ELF-1 (cell line): ENCODE data around the gene USP9X.
"Not testable (repeated sequence)": the region's sequence is repeated elsewhere in the genome, so short reads cannot be mapped to it uniquely, and the experiment has no call there.

Source experiments
- DNase-seq: peaks from one replicate; pipeline ENCODE4 v3.0.0-alpha.2; 2016; ENCODE audit warnings: low read depth, low spot score

The USP9X gene, protein sequence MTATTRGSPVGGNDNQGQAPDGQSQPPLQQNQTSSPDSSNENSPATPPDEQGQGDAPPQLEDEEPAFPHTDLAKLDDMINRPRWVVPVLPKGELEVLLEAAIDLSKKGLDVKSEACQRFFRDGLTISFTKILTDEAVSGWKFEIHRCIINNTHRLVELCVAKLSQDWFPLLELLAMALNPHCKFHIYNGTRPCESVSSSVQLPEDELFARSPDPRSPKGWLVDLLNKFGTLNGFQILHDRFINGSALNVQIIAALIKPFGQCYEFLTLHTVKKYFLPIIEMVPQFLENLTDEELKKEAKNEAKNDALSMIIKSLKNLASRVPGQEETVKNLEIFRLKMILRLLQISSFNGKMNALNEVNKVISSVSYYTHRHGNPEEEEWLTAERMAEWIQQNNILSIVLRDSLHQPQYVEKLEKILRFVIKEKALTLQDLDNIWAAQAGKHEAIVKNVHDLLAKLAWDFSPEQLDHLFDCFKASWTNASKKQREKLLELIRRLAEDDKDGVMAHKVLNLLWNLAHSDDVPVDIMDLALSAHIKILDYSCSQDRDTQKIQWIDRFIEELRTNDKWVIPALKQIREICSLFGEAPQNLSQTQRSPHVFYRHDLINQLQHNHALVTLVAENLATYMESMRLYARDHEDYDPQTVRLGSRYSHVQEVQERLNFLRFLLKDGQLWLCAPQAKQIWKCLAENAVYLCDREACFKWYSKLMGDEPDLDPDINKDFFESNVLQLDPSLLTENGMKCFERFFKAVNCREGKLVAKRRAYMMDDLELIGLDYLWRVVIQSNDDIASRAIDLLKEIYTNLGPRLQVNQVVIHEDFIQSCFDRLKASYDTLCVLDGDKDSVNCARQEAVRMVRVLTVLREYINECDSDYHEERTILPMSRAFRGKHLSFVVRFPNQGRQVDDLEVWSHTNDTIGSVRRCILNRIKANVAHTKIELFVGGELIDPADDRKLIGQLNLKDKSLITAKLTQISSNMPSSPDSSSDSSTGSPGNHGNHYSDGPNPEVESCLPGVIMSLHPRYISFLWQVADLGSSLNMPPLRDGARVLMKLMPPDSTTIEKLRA (N-terminal part only)

DNA sequence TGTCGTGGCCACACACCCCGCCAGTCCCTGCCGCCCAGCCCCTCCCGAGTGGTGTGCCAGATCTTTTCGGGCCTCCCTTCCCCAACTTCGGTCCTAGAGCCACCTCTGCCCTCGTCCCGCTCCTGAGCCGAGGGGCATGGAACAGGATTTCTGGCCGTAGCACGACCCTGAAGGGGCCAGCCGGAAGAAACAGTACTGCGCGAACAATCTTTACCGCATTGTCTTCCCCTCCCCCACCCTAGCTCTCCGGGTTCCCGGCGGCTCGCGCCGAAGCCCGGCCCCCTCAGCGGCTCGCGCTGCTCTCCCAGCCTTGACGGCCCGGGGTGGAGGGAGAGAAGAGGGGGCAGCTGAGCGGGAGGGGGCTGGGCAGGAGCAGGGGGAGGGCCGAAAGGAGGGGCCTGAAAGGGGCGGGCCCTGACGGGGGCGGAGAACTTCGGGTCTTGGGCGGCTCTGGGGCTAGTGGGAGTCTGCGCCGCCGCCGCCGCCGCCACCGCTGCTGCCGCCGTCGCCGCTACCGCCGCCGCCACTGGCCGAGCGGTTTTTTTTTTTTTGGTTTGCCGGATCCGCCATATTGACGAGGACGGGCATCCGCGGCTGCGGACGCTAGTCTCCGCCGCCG, at the start of gene USP9X:
Gene USP9X, plus strand, starts transcription at position 553 of the 619 bp plus-strand sequence. CDS start 38,184 bp downstream, outside the sequence.
- DNase-seq, result peak; percentile 88

DNA sequence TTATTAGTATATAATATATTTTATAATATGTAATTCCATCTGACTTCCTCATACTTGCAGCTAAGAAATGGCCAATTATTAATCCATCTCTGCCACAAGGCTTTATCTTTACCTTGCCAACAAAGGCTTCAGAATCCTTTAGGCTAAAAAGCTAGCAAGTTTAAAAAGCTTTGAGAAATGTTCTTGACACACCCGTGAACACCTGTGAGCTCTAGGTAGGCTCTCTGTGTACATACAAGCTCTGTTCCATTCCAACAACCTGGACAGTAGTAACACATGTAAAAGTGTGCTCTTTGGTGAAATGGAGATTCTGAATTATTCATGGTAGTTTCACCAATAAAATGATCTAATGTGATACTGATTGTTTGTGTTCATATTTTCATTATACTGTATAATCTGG, 49.7 kb upstream of the USP9X start:
- no peak for DNase-seq

DNA sequence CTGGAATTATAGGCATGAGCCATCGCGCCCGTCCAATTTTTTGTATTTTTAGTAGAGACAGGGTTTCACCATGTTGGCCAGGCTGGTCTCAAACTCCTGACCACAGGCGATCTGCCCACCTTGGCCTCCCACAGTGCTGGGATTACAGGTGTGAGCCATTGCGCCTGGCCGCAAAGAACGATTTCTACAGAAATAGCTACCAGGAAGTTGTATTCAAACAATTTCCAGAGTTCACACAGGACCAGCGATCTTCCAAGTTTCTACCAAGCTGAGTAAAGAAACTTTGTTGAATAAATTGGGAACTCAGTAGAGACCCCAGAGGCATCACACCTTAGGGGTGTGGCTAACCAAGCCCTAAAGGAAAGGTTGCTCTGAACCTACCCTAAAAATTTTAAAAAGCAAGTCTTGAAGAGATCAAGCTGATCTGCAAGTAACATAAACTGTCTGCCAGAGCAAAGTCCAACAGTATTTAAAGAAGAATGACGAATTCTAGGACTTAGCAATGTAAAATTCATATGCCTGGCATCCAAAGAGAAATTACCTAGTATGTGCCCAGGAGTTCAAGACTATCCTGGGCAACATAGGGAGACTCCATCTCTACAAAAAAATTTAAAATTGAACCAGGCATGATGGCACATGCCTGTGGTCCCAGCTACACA, 48.4 kb upstream of the USP9X start:
- no peak for DNase-seq

DNA sequence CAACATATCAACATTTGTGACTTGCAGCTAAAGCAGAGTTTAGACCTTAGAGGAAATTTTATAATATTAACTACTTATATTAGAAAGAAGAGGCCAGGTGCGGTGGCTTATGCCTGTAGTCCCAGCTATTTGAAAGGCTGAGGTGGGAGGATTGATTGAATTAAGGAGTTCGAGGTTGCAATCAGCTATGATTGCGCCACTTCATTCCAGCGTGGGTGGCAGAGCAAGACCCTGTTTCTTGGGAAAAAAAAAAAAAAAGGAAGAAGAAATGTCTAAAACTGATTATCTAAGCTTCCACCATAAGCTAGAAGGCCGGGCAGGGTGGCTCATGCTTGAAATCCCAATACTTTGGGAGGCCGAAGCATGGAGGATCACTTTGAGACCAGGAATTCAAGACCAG, 42.0 kb upstream of the USP9X start:
- no peak for DNase-seq

DNA sequence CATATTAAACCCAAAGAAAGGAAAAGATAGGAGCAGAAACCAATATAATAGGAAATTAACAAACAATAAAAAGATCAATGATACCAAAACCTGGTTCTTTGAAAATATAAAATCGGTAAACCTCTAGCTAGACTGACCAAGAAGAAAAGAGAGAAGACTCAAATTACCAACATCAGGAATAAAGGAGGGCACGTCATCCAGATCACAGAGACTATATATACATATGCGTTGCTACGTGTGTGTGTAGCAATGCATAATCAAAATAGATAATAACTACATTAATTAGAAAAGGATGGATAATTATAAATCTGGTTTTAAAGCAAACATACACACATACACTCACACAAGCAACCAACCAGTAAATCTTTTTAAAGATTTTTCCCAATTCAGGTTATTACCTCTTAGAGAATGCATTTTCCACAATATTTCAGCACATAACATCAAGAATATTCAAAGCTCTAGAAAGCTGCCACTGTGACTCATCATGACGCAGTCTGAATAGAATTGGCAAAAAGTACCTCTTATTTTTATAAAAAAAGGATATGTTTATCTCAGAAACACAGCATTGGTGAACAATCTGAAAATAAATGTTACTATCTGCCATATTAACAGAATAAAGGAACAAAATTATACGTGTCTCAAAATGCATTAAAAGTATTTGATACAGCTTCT, 41.4 kb upstream of the USP9X start:
- DNase-seq, result no peak

DNA sequence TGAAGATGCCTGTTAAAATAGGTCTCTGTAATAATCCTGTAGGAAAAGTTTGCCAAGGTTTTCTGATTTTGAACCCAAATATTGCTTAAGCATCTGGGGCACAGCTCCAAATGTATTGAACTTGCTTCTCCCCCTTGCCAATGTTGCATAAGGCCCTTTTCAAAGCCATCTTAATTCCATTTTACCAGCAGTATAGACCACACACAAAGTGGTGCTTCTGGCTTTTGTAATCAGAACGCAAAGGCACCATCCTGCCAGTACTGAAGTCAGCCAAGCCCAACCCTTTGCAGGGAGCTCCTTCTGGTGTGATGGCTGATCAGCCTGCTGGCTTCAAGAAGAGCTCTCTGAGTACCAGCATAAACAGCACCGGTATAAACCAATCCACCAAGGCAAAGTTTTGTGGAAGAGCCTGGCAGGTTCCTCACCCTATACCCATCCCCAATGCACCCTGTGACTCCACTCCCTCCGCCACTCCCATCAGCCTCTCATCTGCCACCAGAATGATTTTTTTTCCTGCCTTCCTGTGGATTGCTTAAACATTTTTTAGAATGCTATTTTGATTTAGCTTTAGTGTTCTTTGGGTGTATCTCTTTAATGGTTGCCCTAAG, 39.2 kb upstream of the USP9X start:
- DNase-seq, result peak; percentile 77

DNA sequence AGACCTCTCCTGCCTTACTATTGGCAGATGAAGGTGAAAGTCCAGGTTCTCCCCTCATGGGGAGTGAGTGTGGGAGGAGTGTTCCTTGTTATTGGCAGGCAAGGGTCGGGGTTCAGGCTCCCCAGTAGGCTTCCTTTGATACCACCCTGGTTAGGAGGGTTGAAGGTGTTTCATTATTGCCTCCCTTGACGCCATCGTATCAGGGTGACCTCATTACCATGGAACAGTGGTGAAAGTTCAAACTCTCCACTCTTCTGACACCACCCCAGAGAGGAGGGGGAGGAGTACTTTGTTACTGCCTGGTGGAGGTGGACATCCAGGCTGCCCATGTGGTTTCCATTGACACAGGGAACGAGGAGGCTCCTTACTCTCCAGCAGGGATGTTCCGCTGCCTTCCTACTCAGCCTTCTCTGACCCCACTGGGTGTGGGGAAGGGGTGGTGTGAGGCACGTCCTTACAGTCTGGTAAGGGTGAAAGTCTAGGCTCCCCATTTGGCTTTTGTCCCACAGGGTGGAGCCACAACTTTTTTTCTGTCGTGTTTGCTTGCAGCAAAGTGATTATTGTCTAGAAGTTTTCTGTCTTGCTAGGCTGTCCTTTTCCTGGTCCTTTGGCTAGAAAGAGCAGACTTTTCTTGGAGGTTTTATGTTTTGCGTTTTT, 37.2 kb upstream of the USP9X start:
- no peak for DNase-seq

DNA sequence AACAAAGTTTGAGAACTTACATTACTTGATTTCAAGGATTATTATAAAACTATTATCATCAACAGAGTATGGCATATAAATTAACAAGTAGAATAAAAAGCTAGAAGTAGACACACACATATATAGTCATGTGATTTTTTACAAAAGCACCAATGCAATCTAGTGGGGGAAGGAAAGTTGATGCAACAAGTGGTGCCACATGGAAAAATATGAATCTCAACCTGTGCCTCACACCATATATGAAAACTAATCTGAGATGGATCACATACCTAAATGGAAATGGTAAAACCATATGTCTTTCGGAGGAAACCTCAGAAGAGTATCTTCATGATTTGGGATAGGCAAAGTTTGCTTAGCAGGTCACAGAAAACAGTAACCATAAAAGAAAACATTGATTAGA, 34.9 kb upstream of the USP9X start:
- DNase-seq, result no peak

DNA sequence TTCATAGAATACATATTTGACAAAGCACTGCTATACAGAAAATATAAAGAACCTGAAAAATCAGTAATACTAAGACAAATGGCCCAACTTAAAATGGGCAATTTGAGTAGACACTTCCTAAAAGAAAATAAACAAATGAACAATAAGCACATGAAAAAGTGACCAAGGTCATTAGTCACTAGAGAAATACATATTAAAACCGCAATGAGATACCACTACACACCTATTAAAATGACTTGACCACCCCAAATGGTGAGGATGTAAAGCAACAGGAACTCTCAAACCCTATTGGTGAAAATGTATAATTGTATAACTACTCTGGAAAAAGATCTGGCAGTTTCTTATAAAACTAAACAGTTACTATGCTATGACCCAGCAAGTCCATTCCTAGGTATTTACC, 34.0 kb upstream of the USP9X start:
- DNase-seq, result no peak

DNA sequence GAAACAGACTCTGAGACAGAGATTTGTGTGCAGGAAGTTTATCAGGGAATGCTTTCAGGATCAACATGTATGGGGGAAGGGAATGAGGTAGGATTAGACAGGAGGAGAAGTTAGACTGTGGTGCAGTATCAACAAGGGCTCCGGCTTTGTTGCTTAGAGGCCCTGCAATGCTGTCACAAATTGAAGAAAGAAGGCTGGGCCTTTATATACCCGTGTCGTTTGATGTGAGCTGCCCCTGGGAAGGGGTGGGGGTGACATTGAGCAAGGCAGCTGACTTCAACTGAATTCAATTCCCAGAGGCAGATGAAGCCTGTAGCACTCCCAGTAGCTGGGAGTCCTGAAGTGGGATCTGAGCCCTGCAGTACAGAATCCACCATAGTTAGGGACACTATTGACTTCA, 29.5 kb upstream of the USP9X start:
- DNase-seq, result peak; percentile 26

DNA sequence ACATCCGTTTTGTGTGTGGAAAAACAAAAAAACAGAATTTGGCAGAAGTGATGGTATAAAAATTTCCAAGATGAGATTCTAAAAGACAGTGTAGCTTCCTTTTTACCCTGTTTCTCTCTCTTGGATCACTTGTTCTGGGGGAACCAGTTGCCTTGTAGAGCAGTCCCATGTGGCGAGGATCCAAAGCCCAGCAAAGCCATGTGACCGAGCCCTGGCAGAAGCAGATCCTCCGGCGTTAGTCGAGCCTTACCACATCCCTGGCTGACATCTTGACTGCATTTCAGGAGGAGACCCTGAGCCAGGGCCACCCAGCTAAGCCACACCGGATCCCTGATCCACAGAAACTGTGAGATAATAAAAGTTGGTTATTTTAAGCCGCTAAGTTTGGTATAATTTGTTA, 22.0 kb upstream of the USP9X start:
- DNase-seq, result not testable (repeated sequence)

DNA sequence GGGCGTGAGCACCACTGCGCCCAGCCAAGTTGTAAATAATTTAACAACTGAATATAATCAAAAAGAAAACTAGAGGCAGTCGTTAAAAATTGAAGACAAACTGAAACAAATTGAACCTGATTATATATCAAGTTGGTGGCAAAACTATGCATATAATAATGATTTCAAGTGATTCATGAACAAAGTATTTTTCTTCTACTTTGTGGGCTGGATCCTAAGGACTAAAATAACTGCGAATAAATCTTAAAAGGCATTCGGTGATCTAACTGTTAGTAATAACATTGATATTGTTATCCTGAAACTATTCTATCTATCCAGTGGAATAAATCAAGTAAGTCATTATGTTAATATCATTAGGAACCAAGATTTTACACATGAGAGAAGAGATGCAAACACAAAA, 21.2 kb upstream of the USP9X start:
- no peak for DNase-seq

DNA sequence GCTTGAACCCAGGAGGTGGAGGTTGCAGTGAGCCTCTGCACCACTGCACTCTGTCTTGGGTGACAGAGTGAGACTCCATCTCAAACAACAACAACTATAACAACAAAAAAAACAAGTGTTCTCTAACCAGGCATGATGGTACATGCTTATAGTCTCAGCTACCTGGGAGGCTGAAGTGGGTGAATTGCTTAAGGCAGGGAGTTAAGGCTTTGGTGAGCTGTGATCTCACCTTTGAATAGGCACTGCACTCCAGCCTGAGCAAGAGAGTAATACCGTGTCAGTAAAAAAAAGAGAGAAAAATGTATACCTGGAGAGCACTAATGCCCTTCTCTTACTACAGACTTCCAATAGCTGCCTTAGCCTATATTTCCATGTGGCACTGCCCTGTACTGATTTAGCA, 18.9 kb upstream of the USP9X start:
- DNase-seq, result no peak

DNA sequence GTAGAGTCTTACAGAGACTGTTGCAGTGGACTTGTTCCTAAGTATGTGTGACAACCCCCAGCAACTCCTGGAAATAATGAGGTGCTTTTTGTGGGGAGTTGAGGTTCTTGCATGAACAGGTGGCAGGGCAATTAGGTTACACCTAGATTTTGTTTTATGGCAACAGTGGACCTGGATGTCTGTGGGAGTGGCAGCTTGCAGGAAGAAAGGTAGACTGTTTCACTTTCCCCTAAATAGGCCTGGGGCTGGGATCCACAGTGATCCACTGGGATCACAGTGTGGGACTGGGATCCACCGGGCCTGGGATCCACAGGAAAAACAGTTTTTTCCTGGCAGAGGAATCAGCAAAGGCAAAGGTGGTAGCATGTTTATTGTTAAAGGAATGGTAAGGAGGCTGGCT, 18.3 kb upstream of the USP9X start:
- no peak for DNase-seq

DNA sequence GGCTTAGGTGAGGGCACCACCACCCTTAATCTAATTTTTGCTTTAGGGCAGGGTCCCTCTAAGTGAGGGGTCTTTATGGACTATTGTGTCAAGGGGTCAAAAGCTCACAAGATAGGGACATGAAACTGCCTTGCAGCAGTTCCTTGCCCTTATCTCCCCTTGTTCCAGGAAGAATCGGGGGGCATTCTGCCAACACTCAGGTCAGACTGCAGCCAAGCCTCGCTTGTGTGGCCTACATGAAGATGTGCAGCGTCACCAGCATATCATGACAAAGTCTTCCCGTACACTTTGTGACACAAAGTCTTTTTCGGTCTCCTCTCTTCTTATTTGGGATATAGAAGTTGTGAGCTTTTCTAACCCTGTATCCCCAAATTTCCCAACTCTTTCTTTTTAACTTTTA, 17.5 kb upstream of the USP9X start:
- no peak for DNase-seq

DNA sequence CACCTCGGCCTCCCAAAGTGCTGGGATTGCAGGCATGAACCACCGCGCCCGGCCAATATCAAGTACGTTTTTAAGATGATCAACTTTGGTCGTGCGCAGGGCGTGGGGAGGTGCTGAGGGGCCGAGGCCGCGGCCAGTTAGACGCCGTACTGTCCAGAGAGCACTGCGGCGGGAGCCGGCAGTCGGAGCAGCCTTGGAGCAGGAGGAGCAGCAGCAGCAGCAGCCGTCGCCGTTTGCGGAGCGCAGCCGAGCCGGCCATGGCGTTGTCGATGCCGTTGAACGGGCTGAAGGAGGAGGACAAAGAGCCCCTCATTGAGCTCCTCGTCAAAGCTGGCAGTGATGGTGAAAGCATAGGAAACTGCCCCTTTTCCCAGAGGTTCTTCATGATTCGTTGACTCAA, 8.5 kb upstream of the USP9X start:
- DNase-seq, result no peak

DNA sequence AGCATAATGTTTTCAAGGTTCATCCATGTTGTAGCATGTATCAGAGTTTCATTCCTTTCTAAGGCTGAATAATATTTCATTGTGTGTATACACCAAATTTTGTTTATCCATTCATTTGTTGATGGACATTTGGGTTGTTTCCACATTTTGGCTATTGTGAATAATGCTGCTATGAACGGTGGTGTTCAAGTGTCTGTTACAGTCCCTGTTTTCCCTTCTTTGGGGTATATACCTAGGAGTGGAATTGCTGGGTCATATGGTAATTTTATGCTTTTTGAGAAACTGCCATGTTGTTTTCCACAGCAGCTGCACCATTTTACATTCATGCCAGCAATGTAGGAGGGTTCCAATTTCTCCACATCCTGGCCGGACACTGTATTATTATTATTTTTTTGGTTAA, 3.4 kb upstream of the USP9X start:
- DNase-seq, result no peak

DNA sequence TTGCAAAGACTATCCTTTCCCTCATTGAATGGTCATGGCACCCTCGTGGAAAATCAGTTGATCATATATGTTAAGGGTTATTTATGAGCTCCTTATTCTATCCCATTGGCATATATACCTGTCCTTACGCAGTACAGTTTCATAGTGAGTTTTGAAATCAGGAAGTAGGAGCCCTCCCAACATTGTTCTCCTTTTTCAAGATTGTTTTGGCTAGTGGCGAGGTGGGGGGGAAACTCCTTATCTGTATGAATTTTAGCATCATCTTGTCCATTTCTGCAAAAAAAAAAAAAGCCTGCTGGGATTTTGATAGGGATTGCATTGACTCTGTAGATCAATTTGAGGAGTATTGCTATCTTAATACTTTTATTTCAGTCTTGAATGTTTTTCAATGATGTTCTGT, 2.5 kb upstream of the USP9X start:
- DNase-seq, result no peak

DNA sequence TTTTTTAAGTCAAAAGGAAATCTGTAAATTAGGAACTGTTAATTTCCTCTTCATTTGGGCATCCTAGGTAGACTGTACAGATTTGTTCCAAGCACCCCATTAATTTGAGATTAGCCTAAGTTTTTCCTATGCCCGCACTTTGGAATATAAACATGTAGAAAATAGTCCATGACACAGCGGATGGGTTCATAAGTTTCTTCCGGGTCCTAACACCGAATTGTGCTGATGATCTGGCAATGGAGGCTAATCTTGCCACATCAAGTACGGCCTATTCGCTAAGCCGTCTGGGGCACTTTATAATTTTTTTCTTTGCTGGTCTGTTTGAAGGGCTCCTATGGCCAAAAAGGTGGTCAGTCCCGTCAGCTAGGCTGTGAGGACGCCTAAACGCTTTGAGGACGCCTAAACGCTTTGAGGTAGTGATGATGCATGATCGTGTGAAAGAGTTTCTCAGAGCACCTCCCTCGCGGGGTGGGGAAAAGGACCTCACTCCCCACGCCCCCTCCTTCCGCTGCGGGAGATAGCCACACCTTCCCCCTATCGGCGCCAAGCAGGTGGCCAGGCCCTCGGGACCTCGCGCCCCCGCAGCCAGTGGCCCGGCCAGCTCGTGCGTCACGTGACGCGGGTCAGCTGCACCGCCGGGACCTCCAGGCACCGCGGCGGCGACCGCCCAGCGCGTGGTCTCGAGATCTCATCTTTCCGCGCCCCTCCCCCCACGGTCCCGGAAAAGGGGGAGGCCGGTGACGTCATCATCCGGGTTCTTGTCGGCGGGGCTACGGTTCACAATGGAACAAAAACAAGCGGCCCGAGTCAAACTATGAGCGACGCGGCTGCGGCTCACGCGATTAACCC, 977 bp upstream of the USP9X start:
- DNase-seq, result peak; percentile 100
